A549 treated with AZD9567 at 1 μM for 4 hours (cell line): Measurements from ENCODE around the gene PDS5B. TPM values are rescaled to one million over a fixed set of nuclear protein-coding genes. Genes with fewer than 3 reads are reported as not detected.

ENCODE experiments used
- total RNA-seq: library from RNA; stranded (reverse); fragments of 200-300 nt; extraction: Qiagen RNA extraction; gene quantifications from 5 replicates; pipeline ENCODE4 v1.2.3, GENCODE V29; 2022; ENCODE audit not compliant: insufficient read depth

Gene PDS5B, protein sequence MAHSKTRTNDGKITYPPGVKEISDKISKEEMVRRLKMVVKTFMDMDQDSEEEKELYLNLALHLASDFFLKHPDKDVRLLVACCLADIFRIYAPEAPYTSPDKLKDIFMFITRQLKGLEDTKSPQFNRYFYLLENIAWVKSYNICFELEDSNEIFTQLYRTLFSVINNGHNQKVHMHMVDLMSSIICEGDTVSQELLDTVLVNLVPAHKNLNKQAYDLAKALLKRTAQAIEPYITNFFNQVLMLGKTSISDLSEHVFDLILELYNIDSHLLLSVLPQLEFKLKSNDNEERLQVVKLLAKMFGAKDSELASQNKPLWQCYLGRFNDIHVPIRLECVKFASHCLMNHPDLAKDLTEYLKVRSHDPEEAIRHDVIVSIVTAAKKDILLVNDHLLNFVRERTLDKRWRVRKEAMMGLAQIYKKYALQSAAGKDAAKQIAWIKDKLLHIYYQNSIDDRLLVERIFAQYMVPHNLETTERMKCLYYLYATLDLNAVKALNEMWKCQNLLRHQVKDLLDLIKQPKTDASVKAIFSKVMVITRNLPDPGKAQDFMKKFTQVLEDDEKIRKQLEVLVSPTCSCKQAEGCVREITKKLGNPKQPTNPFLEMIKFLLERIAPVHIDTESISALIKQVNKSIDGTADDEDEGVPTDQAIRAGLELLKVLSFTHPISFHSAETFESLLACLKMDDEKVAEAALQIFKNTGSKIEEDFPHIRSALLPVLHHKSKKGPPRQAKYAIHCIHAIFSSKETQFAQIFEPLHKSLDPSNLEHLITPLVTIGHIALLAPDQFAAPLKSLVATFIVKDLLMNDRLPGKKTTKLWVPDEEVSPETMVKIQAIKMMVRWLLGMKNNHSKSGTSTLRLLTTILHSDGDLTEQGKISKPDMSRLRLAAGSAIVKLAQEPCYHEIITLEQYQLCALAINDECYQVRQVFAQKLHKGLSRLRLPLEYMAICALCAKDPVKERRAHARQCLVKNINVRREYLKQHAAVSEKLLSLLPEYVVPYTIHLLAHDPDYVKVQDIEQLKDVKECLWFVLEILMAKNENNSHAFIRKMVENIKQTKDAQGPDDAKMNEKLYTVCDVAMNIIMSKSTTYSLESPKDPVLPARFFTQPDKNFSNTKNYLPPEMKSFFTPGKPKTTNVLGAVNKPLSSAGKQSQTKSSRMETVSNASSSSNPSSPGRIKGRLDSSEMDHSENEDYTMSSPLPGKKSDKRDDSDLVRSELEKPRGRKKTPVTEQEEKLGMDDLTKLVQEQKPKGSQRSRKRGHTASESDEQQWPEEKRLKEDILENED (N-terminal part only)
- 7.9 to 21.3 TPM (median 8.8 TPM) in 5 replicates for total RNA-seq

DNA sequence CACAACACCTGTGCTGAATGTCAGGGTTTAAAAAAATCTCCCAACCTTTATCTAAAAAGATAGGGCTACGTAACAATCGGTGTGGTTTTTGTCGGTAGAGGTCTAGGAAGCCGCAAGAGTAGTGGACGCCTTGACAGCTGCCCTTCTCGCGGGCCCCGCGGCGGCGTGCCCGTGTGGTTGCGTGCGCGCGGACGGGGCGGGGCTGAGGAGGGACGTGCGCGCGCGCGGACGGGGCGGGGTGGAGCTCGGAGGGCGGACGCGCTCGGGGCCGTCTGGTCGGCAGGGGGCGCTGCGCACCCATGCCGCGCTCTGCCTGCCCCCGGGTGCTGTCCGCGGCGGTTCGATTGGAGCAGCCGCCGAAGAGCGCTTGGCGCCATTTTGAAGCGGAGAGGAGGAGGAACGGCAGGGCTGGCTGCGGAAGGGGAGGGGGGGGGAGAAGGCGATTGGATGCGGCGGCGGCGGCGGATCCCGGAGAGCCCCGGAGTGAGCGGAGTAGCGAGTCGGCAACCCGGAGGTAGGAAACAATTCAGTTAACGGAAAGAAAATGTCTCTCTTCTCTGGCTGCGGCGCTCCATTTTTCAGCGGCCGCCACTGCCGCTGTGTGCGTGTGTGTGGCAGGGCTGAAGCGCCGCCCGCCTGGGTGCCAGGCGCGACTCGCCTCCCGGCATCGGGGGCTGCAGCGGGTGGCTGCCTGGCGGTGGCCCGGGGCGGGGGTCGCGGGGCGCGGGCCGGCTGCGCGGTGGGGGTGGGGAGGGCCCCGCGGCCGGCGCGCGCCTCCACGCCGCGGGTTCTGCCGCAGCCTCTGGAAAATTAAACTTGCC lies at the start of gene PDS5B:
Gene PDS5B (plus strand): TSS at position 373 of the 821 bp plus-strand sequence. CDS start 62,321 bp downstream, outside the sequence.

DNA sequence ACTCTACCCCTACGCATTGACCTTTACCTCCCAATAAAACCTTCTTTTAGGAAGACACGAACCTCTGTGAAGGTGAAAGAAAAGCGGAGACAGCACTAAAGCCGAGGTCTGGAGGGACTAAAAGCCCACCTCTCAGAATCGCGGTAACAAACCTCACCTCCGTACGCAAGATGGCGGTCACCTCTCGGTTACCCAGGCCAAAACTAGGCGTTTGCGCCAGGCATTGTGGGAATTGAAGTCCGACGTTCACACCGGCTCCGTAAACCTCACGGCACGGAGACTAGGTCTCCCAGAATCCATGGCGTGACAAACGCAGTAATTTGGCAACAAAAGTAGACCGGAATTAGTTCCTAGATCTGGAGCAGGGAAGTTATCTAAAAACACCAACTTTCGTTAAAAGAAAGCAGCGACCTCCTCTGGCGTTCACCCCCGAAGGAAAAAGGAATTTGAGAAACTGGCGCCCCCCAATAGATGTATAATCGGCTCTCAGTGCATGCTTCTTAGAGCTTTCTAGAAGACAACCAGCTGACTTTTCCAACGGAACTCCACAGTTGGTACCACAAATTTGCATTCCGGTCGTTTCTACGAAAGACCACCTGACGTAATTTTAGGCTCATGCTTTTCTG lies 47.5 kb upstream of the PDS5B start, which contains the start of gene N4BP2L2:
Gene N4BP2L2 (minus strand): TSS at position 175 of the 626 bp plus-strand sequence. CDS start 1,768 bp downstream, outside the sequence.

Other genes with a start within 250 kb of the PDS5B start
- 0.55 to 0.71 TPM (median 0.65 TPM) in 4 of 5 replicates, not detected in the other for gene N4BP2L1, start 158.3 kb upstream of the PDS5B start, total RNA-seq
- 16.0 to 34.1 TPM (median 20.6 TPM) in 5 replicates for gene N4BP2L2, start 47.7 kb upstream of the PDS5B start, total RNA-seq